ENCODE results near the gene ATP8A2.

The ATP8A2 gene

DNA sequence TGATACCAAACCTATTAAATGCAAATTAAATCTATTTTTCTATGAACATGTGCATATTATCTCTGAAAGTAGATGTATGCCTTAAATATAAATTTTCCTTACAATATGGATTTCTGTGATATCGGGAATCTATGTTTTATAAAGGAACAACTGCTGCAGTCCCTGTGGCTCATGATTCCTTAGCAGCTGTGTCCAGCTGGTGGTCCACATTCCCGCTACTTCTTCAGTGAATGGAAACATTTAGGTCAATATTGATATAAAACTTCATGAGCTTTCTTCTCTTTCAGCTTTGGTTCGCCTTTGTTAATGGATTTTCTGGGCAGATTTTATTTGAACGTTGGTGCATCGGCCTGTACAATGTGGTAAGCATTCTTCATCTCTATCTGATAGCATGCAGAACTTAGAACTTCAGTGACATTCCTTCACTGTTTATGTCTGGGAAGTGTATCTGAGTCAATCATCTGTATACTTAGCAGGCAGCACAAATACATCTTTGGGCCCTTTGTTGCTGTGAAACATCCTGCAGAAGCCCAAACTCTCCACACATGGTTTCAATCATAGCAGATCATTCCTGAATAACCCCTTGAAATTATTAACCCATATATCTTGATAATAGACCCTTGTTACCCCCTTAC is 456.2 kb downstream of the ATP8A2 start:
- TF ChIP-seq CTCF (IDR thresholded peaks at IDR 0.05; ENCODE audit: low read depth, low read length): no peak
- H3K4me3 ChIP-seq (ENCODE audit: low read depth, low read length): no peak overlapping the region

- no peak overlapping the region for H3K4me3 ChIP-seq (ENCODE audit: low read depth, low read length)
- no peak for TF ChIP-seq CTCF (IDR thresholded peaks at IDR 0.05; ENCODE audit: low read depth, low read length)
Observed at GRCh38 chr13:25833761-25834160, 462.0 kb downstream of the ATP8A2 start.

GRCh38 chr13:25836574-25837336 is 465.0 kb downstream of the ATP8A2 start:
- no peak for TF ChIP-seq CTCF (IDR thresholded peaks at IDR 0.05; ENCODE audit: low read depth, low read length)

GRCh38 chr13:25839371-25839770 is 467.6 kb downstream of the ATP8A2 start:
- TF ChIP-seq CTCF (IDR thresholded peaks at IDR 0.05; ENCODE audit: low read depth, low read length): no peak
- no peak overlapping the region for H3K4me3 ChIP-seq (ENCODE audit: low read depth, low read length)

More at GRCh38 chr13:25836574-25837336, 465.0 kb downstream of the ATP8A2 start:
- no peak overlapping the region for H3K4me3 ChIP-seq (ENCODE audit: low read depth, low read length)

- H3K4me3 ChIP-seq (ENCODE audit: low read depth, low read length): no peak overlapping the region
- TF ChIP-seq CTCF (IDR thresholded peaks at IDR 0.05; ENCODE audit: low read depth, low read length): no peak
Observed at GRCh38 chr13:25840261-25840660, 468.5 kb downstream of the ATP8A2 start.

DNA sequence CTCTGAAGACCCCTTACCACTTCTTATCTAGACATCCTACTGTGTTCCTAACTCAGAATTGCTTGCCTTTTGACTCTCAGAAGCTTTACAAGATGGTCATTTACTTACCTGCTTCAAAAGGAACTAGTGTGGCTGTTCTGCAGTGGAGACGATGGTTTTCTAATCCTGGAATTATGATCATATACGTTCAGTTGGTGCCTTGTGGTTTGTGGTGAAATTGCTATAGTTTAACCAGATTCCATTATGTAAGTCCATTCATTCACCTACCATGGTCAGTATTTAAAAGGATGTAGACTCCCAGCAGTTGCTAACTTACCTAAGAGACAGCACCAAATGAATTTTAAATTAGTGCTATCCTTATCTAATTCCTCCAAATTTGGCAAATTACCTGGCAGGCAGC is 469.2 kb downstream of the ATP8A2 start:
- TF ChIP-seq CTCF (IDR thresholded peaks at IDR 0.05; ENCODE audit: low read depth, low read length): no peak
- H3K4me3 ChIP-seq (ENCODE audit: low read depth, low read length): no peak overlapping the region

DNA sequence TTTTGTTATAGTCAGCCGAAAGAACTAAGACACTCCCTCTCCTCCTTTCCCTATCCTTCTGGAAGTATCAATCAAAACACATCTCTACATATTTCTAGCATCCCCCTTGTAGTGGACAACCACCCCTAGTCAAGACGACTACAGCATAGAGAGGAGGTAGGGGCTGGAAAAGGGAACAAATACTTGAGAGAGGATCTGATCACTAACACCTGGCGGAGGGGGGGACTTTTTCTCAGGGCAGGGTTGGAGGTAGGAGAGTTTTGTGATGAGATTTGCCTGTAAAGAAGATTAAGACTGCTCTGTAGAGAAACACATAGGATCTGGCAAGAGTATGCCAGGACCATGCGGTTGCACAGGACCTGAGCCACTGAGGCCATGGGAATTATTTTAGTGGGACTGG is 471.9 kb downstream of the ATP8A2 start:
- TF ChIP-seq CTCF (IDR thresholded peaks at IDR 0.05; ENCODE audit: low read depth, low read length): no peak
- no peak overlapping the region for H3K4me3 ChIP-seq (ENCODE audit: low read depth, low read length)

Data from WI38 (cell line).